SW 1271 (cell line): ENCODE results near the gene PLD3.
"Not testable (repeated sequence)": the region's sequence is repeated elsewhere in the genome, so short reads cannot be mapped to it uniquely, and the experiment has no call there.

ENCODE experiments used
- DNase-seq, 2 experiments: peaks; one replicate each; lab custom pipeline; 2025; lab: John Stamatoyannopoulos, UW

The PLD3 gene

GRCh38 chr19:40389404-40390083 lies 41.0 kb downstream of the PLD3 start:
- DNase-seq: no peak

GRCh38 chr19:40390084-40390742 lies 41.7 kb downstream of the PLD3 start, which contains the start of gene HIPK4:
Gene HIPK4 (minus strand): TSS chr19:40390181. CDS start chr19:40389902, 279 bp downstream.
- DNase-seq: no peak

DNA sequence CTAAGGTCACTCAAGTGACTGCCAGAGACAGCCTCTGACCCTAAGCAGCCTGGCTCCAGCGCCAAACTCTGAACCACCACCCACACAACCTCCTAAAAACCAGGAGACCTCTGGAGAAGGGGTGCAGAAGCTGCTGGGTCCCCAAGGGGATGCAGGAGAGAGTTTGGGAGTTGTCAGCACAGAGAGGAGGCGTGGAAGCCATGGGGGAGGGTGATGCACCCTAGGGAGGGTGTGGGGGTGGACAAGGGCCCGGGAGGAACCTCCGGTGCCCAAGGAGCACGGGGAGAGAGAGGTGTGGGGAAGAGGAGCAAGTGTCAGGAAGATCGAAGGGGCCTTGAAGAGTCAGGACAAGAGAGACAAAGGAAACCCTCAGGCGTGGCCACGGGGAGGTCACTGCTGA lies 43.6 kb downstream of the PLD3 start:
- DNase-seq: no peak

GRCh38 chr19:40392894-40393517 lies 44.5 kb downstream of the PLD3 start:
- no peak for DNase-seq

DNA sequence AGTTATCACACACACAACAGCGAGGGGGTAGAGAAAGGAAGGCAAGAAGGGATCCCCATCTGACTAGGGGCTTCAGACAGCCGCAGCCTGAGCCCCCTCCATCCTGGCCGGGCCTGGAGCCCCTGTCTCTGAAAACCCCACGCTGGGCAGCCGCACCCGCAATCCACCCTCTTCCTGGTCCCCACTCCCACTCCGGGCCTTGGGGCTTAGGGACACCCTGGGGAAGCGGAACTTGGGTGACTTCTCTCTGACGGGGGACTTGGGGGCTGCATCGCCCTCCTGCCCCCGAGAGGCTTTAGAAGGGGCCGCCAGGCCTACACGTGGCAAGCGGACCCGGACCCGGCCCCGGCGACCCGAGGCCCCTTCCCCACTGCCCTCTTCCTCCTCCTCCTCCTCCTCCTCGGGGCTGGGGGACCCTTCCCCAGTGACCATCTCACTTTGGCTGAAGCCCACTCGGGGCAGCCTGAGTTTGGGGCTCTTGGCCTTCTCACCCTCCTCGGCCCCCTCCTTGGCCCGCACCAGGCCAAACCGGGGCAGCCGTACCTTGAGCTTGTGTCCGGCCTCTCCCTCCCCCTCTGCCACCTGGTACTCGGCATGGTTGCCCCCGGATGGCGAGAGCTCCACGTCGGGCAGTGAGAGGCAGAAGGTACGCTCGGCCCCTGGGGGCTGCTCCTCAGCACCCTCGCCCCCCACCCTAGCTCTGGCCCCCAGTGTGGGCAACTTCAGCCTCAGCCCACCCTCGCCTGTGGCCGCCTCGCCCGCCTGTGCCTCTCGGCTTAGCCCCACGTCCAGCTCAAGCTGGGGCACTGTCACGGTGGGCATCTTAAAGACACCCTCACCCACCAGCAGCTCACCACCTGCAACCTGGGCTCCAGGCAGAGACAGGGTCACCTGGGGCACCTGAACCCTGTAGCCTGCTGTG lies 45.7 kb downstream of the PLD3 start:
- DNase-seq: no peak

DNA sequence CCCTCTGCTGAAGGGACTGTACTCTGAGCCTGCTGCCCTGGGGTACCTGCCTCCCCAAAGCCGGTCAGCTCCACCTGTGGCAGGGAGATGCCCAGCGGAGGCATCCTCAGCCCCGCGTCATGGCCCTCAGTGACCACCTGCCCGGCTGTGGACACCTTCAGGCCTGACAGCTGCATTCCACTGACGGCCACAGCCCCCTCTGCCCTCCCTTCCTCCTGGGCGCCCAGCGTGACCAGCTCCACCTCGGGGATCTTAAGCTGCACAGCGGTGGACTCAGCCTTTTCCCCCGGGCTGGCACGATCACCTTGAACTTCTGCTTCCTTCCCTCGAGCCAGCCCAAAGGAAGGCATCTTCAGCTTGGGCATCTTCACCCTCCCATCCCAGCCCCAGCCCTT lies 46.3 kb downstream of the PLD3 start:
- no peak for DNase-seq

GRCh38 chr19:40395956-40396355 lies 47.5 kb downstream of the PLD3 start:
- no peak for DNase-seq

GRCh38 chr19:40396886-40397567 lies 48.5 kb downstream of the PLD3 start:
- no peak for DNase-seq

DNA sequence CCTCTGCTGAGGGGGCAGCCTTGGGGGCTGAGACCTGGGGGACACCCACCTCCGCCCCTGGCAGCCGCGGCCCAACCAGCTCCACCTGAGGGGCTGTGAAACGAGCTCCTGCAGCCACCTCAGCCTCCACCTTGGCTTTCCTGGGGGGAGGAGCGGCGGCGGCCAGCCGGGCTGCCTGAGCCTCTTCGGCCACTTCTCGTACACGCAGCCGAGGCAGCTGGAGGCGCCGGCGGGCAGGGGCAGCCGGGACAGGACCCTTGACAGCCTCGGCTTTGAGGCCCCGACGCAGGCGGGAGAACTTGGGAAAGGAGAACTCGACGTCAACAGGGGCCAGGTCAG lies 49.0 kb downstream of the PLD3 start:
- DNase-seq: no peak

DNA sequence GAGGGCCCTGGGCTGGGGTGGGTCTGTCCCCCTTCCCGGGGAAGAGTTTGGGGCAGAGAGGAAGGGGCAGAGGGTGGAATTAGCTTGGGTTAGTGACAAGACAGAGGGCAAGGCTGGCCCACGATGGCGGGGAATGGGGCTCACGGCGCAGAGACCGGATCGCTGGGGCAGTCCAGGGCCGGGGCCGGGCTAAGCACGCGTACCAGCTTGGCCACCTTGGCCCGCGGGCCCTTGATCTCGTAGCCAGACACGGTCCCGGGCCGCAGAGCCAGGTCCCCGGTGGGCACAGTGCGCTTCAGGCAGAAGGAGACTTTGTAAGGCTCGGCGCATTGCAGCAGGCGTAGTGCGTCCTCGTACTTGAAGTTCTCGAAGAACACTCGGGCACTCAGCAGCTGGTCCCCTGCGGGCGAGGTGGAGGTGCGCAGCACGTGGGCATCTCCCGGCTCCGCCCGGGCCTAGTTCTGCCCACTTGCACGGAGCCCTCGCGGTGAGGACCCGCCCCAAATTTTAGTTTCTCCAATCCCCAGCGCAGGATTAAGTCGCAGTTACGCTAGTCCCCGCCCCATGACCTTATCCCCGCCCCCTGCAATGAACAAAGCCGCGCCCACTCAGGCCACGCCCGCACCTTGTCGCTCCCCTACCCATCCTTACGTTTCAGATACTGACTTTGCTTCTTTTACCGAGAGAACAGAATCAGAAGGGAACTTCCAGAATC lies 50.1 kb downstream of the PLD3 start:
- no peak for DNase-seq

DNA sequence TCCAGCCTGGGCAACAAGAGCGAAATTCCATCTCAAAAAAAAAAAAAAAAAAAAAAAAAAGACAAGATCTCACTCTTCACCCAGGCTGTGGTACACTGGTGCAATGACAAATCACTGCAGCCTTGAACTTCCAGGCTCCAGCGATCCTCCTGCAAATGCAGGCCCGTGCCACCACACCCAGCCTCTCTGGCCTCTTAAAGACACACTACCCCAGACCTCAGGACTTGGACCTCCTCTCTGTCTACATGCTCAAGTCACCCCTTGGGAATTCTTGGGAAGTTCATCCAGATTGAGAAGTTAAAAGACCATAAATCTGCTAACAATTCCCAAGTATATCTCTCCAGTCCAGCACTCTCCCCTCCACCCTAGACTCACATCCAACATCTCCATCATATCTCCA lies 52.1 kb downstream of the PLD3 start:
- DNase-seq: no peak

GRCh38 chr19:40403262-40403984 lies 54.9 kb downstream of the PLD3 start:
- peak; percentile 43 to 85 for DNase-seq

DNA sequence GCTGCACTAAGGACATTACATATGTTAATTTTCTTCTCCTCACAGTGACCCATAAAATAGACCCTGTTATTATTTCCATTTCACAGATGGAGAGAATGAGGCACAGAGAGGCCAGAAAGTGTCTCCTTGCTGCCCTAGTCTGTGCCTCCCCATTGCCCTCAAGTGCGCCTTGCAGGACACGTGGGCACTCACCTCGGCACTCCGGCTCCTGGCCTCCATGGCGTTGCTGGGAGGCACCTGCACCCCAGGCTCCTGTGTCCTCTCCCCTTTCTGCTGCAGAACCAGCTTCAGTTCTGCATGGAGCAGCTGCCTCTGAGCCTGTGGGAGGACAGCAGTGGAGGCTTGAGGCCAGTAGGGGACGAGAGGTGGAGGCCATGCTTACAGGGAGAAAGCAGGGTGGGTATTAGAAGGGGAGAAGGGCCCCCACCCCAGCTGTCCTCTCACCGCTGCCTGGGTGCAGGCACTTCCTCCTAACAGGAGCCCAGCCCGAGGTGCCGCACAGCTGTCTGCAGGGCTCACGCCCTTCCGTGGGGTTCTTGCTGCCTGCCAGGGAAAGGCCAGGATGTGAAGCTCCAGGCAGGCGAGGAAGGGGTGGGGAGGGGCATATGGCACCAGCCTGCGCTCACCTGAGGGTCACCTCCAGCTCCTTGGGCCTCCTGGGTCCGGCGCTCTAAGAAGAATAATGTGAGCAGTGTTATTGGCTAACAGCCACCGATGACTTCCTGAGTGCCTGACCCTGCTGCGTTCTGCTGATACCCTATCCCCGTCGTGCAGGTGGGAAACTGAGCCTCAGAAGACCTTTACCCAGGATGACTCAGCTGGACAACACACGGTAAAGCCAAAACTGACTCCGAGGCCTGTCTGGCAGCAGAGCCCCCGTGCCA lies 59.5 kb downstream of the PLD3 start:
- DNase-seq: no peak

DNA sequence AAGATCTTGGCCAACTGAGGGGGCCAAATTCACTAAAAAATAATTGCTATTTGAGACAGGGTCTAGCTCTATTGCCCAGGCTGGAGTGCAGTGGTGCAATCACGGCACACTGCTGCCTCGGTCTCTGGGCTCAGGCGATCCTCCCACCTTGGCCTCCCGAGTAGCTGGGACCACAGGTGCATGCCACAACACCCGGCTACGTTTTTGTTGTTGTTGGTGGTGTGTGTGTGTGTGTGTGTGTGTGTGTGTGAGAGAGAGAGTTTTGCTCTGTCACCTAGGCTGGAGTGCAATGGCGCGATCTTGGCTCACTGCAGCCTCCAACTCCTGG lies 60.1 kb downstream of the PLD3 start:
- not testable (repeated sequence) for DNase-seq

DNA sequence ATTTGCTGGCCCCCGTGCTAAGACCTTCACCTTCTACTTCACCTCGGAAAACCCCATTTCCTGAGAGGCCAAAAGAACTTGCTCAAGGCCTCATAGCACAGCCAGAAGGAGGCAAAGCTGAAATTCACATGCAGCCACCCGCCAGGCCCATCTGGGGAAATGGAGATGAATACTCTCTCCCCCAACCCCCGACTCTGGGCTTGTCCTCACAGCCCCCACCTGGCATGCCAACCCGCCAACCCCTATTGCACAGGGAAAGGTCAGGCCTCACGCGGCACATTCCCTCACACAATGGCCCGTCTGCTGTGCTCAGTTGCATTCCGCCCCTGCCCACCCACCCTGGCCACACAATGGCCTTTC lies 61.5 kb downstream of the PLD3 start:
- DNase-seq: no peak

GRCh38 chr19:40411125-40411842 lies 62.8 kb downstream of the PLD3 start:
- no peak for DNase-seq

- DNase-seq: no peak
These were observed 63.5 kb downstream of the PLD3 start for GRCh38 chr19:40411958-40412499.

DNA sequence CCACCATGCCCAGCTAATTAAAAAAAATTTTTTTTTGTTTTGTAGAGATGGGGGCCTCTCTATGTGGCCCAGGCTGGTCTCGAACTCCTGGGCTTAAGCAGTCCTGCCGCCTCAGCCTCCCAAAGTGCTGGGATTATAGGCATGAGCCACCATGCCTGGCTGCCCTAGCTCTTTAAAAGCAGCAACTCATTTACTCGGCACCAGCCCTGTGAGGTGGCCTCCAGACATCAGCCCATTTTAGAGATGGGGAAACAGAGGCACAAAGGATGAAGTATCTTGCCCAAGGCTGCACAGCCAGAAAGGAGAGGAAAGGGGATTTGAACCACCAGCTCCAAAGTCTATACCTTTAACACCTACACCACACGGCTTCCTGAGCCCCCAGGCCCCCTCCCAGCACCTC lies 64.4 kb downstream of the PLD3 start:
- DNase-seq: no peak
